Neural crest cell (in vitro differentiated cells): ENCODE data around the gene SMIM13. TPM values are rescaled to one million over a fixed set of nuclear protein-coding genes. Genes with fewer than 3 reads are reported as not detected.

Source experiments
- DNase-seq: peaks from one replicate; pipeline ENCODE4 v3.0.0; 2021; ENCODE audit warnings: low read depth, mixed read lengths, low spot score
- H3K27ac Mint-ChIP-seq: one replicate; pipeline ENCODE4 v1.8.0; 2021; ENCODE audit warnings: mild to moderate bottlenecking, mixed read lengths; ENCODE audit not compliant: unreplicated experiment
- H3K27me3 Mint-ChIP-seq: 2 replicates; pipeline ENCODE4 v1.8.0; 2021; ENCODE audit warnings: low read depth, mild to moderate bottlenecking, mixed read lengths
- H3K36me3 Mint-ChIP-seq: 2 replicates; pipeline ENCODE4 v1.8.0; 2021; ENCODE audit warnings: low read depth, mild to moderate bottlenecking, mixed read lengths
- H3K4me1 Mint-ChIP-seq: 2 replicates; pipeline ENCODE4 v1.8.0; 2021; ENCODE audit warnings: mixed read lengths
- H3K4me3 Mint-ChIP-seq: one replicate; pipeline ENCODE4 v1.8.0; 2021; ENCODE audit warnings: mild to moderate bottlenecking, mixed read lengths
- H3K9me3 Mint-ChIP-seq: 2 replicates; pipeline ENCODE4 v1.8.0; 2021; ENCODE audit warnings: mixed read lengths
- CTCF ChIP-seq: fragments of 200-600 bp; sonication (generic); conservative IDR thresholded peaks from 2 replicates; pipeline ENCODE4 v1.5.0; 2021; ENCODE audit warnings: antibody characterized with exemption, mild to moderate bottlenecking
- total RNA-seq: library from RNA; stranded (reverse); gene quantifications from 2 replicates; pipeline ENCODE4 v1.2.1, GENCODE V29; 2021

Gene SMIM13
- total RNA-seq, 1 donor from 2014 or later = 12.3 TPM

- H3K27me3 Mint-ChIP-seq = no peaks in the 10 kb centered on the region
- no peak for TF ChIP-seq CTCF
- peaks cover 34% of the 10 kb centered on the region for H3K4me1 Mint-ChIP-seq
- DNase-seq = no peak
- peaks cover 2% of the 10 kb centered on the region for H3K36me3 Mint-ChIP-seq
- H3K27ac Mint-ChIP-seq = no peak overlapping the region
- peaks cover 2% of the 10 kb centered on the region for H3K9me3 Mint-ChIP-seq
- H3K4me3 Mint-ChIP-seq = no peak overlapping the region
These were observed 78.3 kb downstream of the SMIM13 start for GRCh38 chr6:11171952-11172351.

GRCh38 chr6:11172501-11173327 is 79.1 kb downstream of the SMIM13 start:
- Mint-ChIP-seq H3K4me3 (no peak overlapping the region), H3K27me3 (no peaks in the 10 kb centered on the region), H3K4me1 (peaks cover 37% of the 10 kb centered on the region), H3K9me3 (peaks cover 2% of the 10 kb centered on the region), H3K27ac (peak overlapping the region; percentile 39), H3K36me3 (peaks cover 2% of the 10 kb centered on the region)
- TF ChIP-seq CTCF = peak; percentile 85
- DNase-seq = peak; percentile 83

- DNase-seq = no peak
- peaks cover 37% of the 10 kb centered on the region for H3K4me1 Mint-ChIP-seq
These were observed 80.6 kb downstream of the SMIM13 start for GRCh38 chr6:11174242-11174611.

GRCh38 chr6:11177271-11177670 is 83.6 kb downstream of the SMIM13 start:
- H3K9me3 Mint-ChIP-seq = peaks cover 2% of the 10 kb centered on the region
- H3K27ac Mint-ChIP-seq = no peak overlapping the region
- no peak overlapping the region for H3K4me3 Mint-ChIP-seq
- no peak for TF ChIP-seq CTCF
- peaks cover 36% of the 10 kb centered on the region for H3K4me1 Mint-ChIP-seq
- DNase-seq = no peak
- peaks cover 13% of the 10 kb centered on the region for H3K36me3 Mint-ChIP-seq
- no peaks in the 10 kb centered on the region for H3K27me3 Mint-ChIP-seq

More at GRCh38 chr6:11174242-11174611, 80.6 kb downstream of the SMIM13 start:
- no peak for TF ChIP-seq CTCF
- H3K36me3 Mint-ChIP-seq = peaks cover 2% of the 10 kb centered on the region
- H3K4me3 Mint-ChIP-seq = no peak overlapping the region
- peaks cover 2% of the 10 kb centered on the region for H3K9me3 Mint-ChIP-seq
- H3K27ac Mint-ChIP-seq = no peak overlapping the region
- no peaks in the 10 kb centered on the region for H3K27me3 Mint-ChIP-seq

GRCh38 chr6:11179088-11179418 is 85.4 kb downstream of the SMIM13 start:
- H3K4me1 Mint-ChIP-seq = peaks cover 22% of the 10 kb centered on the region
- H3K4me3 Mint-ChIP-seq = no peak overlapping the region
- no peak for TF ChIP-seq CTCF
- no peak overlapping the region for H3K27ac Mint-ChIP-seq
- no peaks in the 10 kb centered on the region for H3K27me3 Mint-ChIP-seq
- no peak for DNase-seq
- peaks cover 25% of the 10 kb centered on the region for H3K36me3 Mint-ChIP-seq
- no peaks in the 10 kb centered on the region for H3K9me3 Mint-ChIP-seq
